HepG2 (cell line): ENCODE data around the gene CPLANE2. TPM values are rescaled to one million over a fixed set of nuclear protein-coding genes. Genes with fewer than 3 reads are reported as not detected.

Experiments
- ATF7 ChIP-seq, 2 experiments: fragments of 450-650 bp in 1 of 2; sonication (generic) in 1 of 2; formaldehyde crosslinking in 1 of 2; IDR thresholded peaks; 2 replicates each; pipeline versions ENCODE4 v1.4.0 to v1.6.1; 2016 to 2020; ENCODE audit warnings: antibody characterized with exemption in 1 of 2, mild to moderate bottlenecking in 1 of 2, missing genetic modification reagents in 1 of 2
- ATF7-NPFF ChIP-seq: sonication (generic); formaldehyde crosslinking; IDR thresholded peaks from 2 replicates; pipeline ENCODE4 v1.8.1; 2023; ENCODE audit warnings: mild to moderate bottlenecking, low read depth, missing genetic modification reagents, moderate library complexity
- ATM ChIP-seq: fragments of 450-650 bp; IDR thresholded peaks from 2 replicates; pipeline ENCODE4 v1.7.1; 2017; ENCODE audit warnings: mild to moderate bottlenecking, borderline replicate concordance
- BRCA1 ChIP-seq: sonication (generic); formaldehyde crosslinking; IDR thresholded peaks from 2 replicates; pipeline ENCODE4 v1.4.0; 2020; ENCODE audit warnings: missing genetic modification reagents
- CEBPG ChIP-seq: IDR thresholded peaks from 2 replicates; pipeline ENCODE4 v1.6.1; 2016
- HDAC1 ChIP-seq: sonication (generic); formaldehyde crosslinking; IDR thresholded peaks from 2 replicates; pipeline ENCODE4 v1.5.1; 2020; ENCODE audit warnings: mild to moderate bottlenecking, missing genetic modification reagents
- HNRNPH1 ChIP-seq: fragments of 200-400 bp; formaldehyde crosslinking; optimal IDR thresholded peaks from 2 replicates; pipeline ENCODE3; 2017; ENCODE audit warnings: mild to moderate bottlenecking, low read depth, low read length
- KDM2A ChIP-seq: sonication (generic); formaldehyde crosslinking; IDR thresholded peaks from 2 replicates; pipeline ENCODE4 v1.4.0; 2020; ENCODE audit warnings: low read depth, missing genetic modification reagents, borderline replicate concordance
- KMT2B ChIP-seq: IDR thresholded peaks from 2 replicates; pipeline ENCODE4 v1.6.1; 2016; ENCODE audit warnings: missing genetic modification reagents, missing compliant biosample characterization
- NR2F6 ChIP-seq, 2 experiments: IDR thresholded peaks; 2 replicates each; pipeline ENCODE4 v1.6.1; 2016; ENCODE audit warnings: antibody characterized with exemption in 1 of 2, mild to moderate bottlenecking in 1 of 2
- SETDB1 ChIP-seq: sonication (generic); formaldehyde crosslinking; IDR thresholded peaks from 2 replicates; pipeline ENCODE4 v1.5.1; 2020; ENCODE audit warnings: missing genetic modification reagents, mild to moderate bottlenecking, borderline replicate concordance
- TEAD3 ChIP-seq: optimal IDR thresholded peaks from 2 replicates; pipeline ENCODE3; 2016; ENCODE audit warnings: borderline replicate concordance
- TP53 ChIP-seq: sonication (generic); formaldehyde crosslinking; conservative IDR thresholded peaks from 2 replicates; pipeline ENCODE4 v1.4.0; 2020; ENCODE audit warnings: missing genetic modification reagents
- ZFP82 ChIP-seq: sonication (generic); formaldehyde crosslinking; IDR thresholded peaks from 2 replicates; pipeline ENCODE4 v1.5.1; 2020; ENCODE audit warnings: mild to moderate bottlenecking, missing genetic modification reagents, borderline replicate concordance
- polyA plus RNA-seq, 8 experiments: library from polyadenylated mRNA; depleted of rRNA in 3 of 8; stranded (reverse) in 7 of 8; unstranded in 1 of 8; fragments of >200 nt; fragmentation: Illumina TruSeq in 4 of 8; extraction: Trizol in 4 of 8; gene quantifications; 2 replicates each; pipeline versions ENCODE4 v1.2.1 to v1.2.3, GENCODE V29; 2011 to 2016; ENCODE audit warnings: low read depth in 4 of 8, missing spikeins in 1 of 8, mixed read lengths in 1 of 8; ENCODE audit not compliant: insufficient read depth in 1 of 8
- total RNA-seq, 5 experiments: library from RNA; depleted of rRNA; stranded (reverse); fragments of >200 nt; fragmentation: Illumina TruSeq; extraction: Trizol; gene quantifications; 2 replicates each; pipeline ENCODE4 v1.2.3, GENCODE V29; 2016; ENCODE audit warnings: low read depth in 1 of 5
- TF ChIP-seq, protein P1 (sequence below): sonication (generic); formaldehyde crosslinking; IDR thresholded peaks from 2 replicates; pipeline ENCODE4 v1.4.0; 2020; ENCODE audit warnings: missing genetic modification reagents, mild to moderate bottlenecking, borderline replicate concordance
- TF ChIP-seq, protein P2 (sequence below): IDR thresholded peaks from 2 replicates; pipeline ENCODE4 v1.6.1; 2016; ENCODE audit warnings: control low read depth
- TF ChIP-seq, protein P3 (sequence below): sonication (generic); formaldehyde crosslinking; IDR thresholded peaks from 2 replicates; pipeline ENCODE4 v1.4.0; 2020; ENCODE audit warnings: missing genetic modification reagents
- TF ChIP-seq, protein P4 (sequence below): sonication (generic); formaldehyde crosslinking; IDR thresholded peaks from 2 replicates; pipeline ENCODE4 v1.4.0; 2020; ENCODE audit warnings: missing genetic modification reagents
- TF ChIP-seq, protein P5 (sequence below): conservative IDR thresholded peaks from 2 replicates; pipeline ENCODE4 v1.6.1; 2018; ENCODE audit warnings: missing genetic modification reagents

Gene CPLANE2
- total and polyA plus RNA-seq, 2 of the 13 experiments (the other 11 are each of a cell fraction or from before 2014, with no cell fraction given), result 0.29 to 1.6 TPM

DNA sequence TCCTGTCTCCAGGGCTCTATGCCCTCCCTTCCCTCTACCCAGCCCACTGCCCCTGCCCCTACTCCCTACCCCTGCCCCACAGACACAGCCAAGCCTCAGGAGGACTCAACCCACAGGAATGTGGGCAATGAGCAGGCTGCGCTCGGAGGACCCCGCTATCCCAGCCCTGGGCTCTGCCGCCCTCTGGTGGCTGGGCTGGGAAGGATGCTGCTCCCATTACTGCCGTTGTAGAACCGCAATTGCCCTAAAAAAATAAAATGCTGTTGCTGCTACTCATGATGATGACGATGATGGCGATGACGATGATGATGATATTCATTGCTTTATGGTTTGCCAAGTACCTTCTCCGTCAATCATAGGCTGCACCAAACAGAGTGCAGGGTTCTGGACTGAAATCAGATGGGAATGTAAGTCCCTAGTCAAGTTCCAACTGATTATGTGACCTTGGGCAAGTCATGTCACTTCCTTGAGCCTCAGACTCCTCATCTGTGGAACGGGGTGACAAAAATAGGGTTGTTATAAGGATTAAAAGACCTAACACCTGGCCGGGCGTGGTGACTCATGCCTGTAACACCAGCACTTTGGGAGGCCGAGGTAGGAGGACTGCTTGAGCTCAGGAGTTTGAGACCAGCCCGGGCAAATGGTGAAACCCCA, 49.1 kb downstream of the CPLANE2 start (continued):
- TF ChIP-seq KMT2B (CRISPR knock-in tag), result no peak
- 0 out of 2 replicates have a peak, but pooled peaks have one; percentile 8 for TF ChIP-seq NR2F6 (IDR thresholded peaks at IDR 0.05)
- peak; percentile 56; the same call in 1 of the 2 replicates for TF ChIP-seq NR2F6 (CRISPR knock-in tag; IDR thresholded peaks at IDR 0.05)
- TF ChIP-seq KDM2A, result peak; percentile 85
- TF ChIP-seq, protein P1, sequence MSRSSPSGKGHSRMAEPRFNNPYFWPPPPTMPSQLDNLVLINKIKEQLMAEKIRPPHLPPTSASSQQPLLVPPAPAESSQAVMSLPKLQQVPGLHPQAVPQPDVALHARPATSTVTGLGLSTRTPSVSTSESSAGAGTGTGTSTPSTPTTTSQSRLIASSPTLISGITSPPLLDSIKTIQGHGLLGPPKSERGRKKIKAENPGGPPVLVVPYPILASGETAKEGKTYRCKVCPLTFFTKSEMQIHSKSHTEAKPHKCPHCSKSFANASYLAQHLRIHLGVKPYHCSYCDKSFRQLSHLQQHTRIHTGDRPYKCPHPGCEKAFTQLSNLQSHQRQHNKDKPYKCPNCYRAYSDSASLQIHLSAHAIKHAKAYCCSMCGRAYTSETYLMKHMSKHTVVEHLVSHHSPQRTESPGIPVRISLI (CRISPR knock-in tag), result peak; percentile 55; the same call in 1 of the 2 replicates
- TF ChIP-seq ATF7-NPFF (CRISPR knock-in tag), result no peak
- TF ChIP-seq, protein P2, sequence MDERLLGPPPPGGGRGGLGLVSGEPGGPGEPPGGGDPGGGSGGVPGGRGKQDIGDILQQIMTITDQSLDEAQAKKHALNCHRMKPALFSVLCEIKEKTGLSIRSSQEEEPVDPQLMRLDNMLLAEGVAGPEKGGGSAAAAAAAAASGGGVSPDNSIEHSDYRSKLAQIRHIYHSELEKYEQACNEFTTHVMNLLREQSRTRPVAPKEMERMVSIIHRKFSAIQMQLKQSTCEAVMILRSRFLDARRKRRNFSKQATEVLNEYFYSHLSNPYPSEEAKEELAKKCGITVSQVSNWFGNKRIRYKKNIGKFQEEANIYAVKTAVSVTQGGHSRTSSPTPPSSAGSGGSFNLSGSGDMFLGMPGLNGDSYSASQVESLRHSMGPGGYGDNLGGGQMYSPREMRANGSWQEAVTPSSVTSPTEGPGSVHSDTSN (CRISPR knock-in tag), result no peak
- TF ChIP-seq, protein P3, sequence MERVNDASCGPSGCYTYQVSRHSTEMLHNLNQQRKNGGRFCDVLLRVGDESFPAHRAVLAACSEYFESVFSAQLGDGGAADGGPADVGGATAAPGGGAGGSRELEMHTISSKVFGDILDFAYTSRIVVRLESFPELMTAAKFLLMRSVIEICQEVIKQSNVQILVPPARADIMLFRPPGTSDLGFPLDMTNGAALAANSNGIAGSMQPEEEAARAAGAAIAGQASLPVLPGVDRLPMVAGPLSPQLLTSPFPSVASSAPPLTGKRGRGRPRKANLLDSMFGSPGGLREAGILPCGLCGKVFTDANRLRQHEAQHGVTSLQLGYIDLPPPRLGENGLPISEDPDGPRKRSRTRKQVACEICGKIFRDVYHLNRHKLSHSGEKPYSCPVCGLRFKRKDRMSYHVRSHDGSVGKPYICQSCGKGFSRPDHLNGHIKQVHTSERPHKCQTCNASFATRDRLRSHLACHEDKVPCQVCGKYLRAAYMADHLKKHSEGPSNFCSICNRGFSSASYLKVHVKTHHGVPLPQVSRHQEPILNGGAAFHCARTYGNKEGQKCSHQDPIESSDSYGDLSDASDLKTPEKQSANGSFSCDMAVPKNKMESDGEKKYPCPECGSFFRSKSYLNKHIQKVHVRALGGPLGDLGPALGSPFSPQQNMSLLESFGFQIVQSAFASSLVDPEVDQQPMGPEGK, result 0 out of 2 replicates have a peak, but pooled peaks have one; percentile 30
- TF ChIP-seq, protein P4, sequence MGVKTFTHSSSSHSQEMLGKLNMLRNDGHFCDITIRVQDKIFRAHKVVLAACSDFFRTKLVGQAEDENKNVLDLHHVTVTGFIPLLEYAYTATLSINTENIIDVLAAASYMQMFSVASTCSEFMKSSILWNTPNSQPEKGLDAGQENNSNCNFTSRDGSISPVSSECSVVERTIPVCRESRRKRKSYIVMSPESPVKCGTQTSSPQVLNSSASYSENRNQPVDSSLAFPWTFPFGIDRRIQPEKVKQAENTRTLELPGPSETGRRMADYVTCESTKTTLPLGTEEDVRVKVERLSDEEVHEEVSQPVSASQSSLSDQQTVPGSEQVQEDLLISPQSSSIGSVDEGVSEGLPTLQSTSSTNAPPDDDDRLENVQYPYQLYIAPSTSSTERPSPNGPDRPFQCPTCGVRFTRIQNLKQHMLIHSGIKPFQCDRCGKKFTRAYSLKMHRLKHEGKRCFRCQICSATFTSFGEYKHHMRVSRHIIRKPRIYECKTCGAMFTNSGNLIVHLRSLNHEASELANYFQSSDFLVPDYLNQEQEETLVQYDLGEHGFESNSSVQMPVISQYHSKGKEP, result no peak
- no peak for TF ChIP-seq BRCA1
- no peak for TF ChIP-seq ATF7 (IDR thresholded peaks at IDR 0.05)
- TF ChIP-seq ATF7 (CRISPR knock-in tag; IDR thresholded peaks at IDR 0.05), result 0 out of 2 replicates have a peak, but pooled peaks have one; percentile 18
- no peak for TF ChIP-seq HNRNPH1
- no peak for TF ChIP-seq ZFP82 (CRISPR knock-in tag)
- TF ChIP-seq HDAC1 (CRISPR knock-in tag), result no peak
- TF ChIP-seq, protein P5, sequence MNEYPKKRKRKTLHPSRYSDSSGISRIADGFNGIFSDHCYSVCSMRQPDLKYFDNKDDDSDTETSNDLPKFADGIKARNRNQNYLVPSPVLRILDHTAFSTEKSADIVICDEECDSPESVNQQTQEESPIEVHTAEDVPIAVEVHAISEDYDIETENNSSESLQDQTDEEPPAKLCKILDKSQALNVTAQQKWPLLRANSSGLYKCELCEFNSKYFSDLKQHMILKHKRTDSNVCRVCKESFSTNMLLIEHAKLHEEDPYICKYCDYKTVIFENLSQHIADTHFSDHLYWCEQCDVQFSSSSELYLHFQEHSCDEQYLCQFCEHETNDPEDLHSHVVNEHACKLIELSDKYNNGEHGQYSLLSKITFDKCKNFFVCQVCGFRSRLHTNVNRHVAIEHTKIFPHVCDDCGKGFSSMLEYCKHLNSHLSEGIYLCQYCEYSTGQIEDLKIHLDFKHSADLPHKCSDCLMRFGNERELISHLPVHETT, result no peak
- no peak for TF ChIP-seq ATM
- TF ChIP-seq TP53, result no peak
- TF ChIP-seq SETDB1 (CRISPR knock-in tag), result no peak
- peak; percentile 90 for TF ChIP-seq TEAD3 (CRISPR knock-in tag)
- peak; percentile 20; the same call in 1 of the 2 replicates for TF ChIP-seq CEBPG (CRISPR knock-in tag)
